ENCODE measurements around the gene IFI30.

- TF ChIP-seq, protein P1, sequence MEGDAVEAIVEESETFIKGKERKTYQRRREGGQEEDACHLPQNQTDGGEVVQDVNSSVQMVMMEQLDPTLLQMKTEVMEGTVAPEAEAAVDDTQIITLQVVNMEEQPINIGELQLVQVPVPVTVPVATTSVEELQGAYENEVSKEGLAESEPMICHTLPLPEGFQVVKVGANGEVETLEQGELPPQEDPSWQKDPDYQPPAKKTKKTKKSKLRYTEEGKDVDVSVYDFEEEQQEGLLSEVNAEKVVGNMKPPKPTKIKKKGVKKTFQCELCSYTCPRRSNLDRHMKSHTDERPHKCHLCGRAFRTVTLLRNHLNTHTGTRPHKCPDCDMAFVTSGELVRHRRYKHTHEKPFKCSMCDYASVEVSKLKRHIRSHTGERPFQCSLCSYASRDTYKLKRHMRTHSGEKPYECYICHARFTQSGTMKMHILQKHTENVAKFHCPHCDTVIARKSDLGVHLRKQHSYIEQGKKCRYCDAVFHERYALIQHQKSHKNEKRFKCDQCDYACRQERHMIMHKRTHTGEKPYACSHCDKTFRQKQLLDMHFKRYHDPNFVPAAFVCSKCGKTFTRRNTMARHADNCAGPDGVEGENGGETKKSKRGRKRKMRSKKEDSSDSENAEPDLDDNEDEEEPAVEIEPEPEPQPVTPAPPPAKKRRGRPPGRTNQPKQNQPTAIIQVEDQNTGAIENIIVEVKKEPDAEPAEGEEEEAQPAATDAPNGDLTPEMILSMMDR (conservative IDR thresholded peaks at IDR 0.05 in 1 of 2, IDR thresholded peaks at IDR 0.05 in 1 of 2; ENCODE audit: extremely low read depth in 1 of 2, insufficient read depth in 1 of 2, low read depth in 1 of 2, low read length in 2 of 2): no peak
- no peak for TF ChIP-seq EZH2 (IDR thresholded peaks at IDR 0.05; ENCODE audit: borderline replicate concordance, low read length)
These were observed 29.8 kb downstream of the IFI30 start for GRCh38 chr19:18203408-18203862.
